Esophagus squamous epithelium (tissue), 5 donors: ENCODE results near the gene GALM. TPM values are rescaled to one million over a fixed set of nuclear protein-coding genes. Genes with fewer than 3 reads are reported as not detected.
"Not testable (repeated sequence)": the region's sequence is repeated elsewhere in the genome, so short reads cannot be mapped to it uniquely, and the experiment has no call there.

ENCODE experiments used
- DNase-seq: peaks from one replicate; lab custom pipeline; 2025; lab: John Stamatoyannopoulos, UW
- H3K27ac ChIP-seq, 4 donors: fragments of 200-600 bp; sonication (generic); one replicate each; pipeline ENCODE4 v1.5.1; 2016 to 2019; ENCODE audit warnings: mild to moderate bottlenecking in 1 of 4
- H3K27me3 ChIP-seq, 4 donors: fragments of 200-600 bp; sonication (generic); 1 replicate in 3 of 4; 2 replicates in 1 of 4; pipeline versions ENCODE4 v1.5.1 to v1.6.0; 2017 to 2021; ENCODE audit warnings: antibody characterized with exemption in 1 of 4
- H3K36me3 ChIP-seq, 3 donors: fragments of 200-600 bp; sonication (generic); one replicate each; pipeline ENCODE4 v1.5.1; 2016 to 2019
- H3K4me1 ChIP-seq, 3 donors: fragments of 200-600 bp; sonication (generic); one replicate each; pipeline ENCODE4 v1.5.1; 2017 to 2019
- H3K4me3 ChIP-seq, 4 donors: fragments of 200-600 bp; sonication (generic); 1 replicate in 3 of 4; 2 replicates in 1 of 4; pipeline ENCODE4 v1.5.1; 2016 to 2019; ENCODE audit warnings: mild to moderate bottlenecking in 2 of 4, moderate library complexity in 1 of 4
- H3K9me3 ChIP-seq, 3 donors: fragments of 200-600 bp; sonication (generic); one replicate each; pipeline ENCODE4 v1.5.1; 2016 to 2019
- POLR2A ChIP-seq, 4 donors: fragments of 450-650 bp; IDR thresholded peaks; one replicate each; pipeline ENCODE4 v1.6.1; 2017; ENCODE audit warnings: antibody characterized with exemption in 4 of 4, mild to moderate bottlenecking in 4 of 4, moderate library complexity in 3 of 4
- whole genome bisulfite sequencing, 2 donors: methylation state at CpG; one replicate each; pipeline ENCODE4 v1.1.5; 2018; 5-methylcytosine and 5-hydroxymethylcytosine counted together
- intact Hi-C: fragments of 100-400 bp; cut with DNase I; formaldehyde crosslinking; loops from one replicate; pipeline ENCODE4 v1.15.0; 2022
- total RNA-seq, 4 donors: library from RNA; depleted of rRNA; stranded (reverse); fragments of >200 nt; gene quantifications; one replicate each; pipeline ENCODE4 v1.1.0, GENCODE V29; 2016
- TF ChIP-seq, protein P1 (sequence below), 6 experiments: fragments of 450-650 bp in 4 of 6; fragments of 200-600 bp in 2 of 6; sonication (generic) in 2 of 6; IDR thresholded peaks; one replicate each; pipeline ENCODE4 v1.5.1; 2016 to 2019; ENCODE audit warnings: antibody characterized with exemption in 6 of 6, mild to moderate bottlenecking in 4 of 6, moderate library complexity in 4 of 6
- donor health status: DM: yes; HTN: yes; CAD: no.

GALM gene
- total RNA-seq, 4 donors from 2014 or later, result 2.6 to 10.5 (median 4.8) TPM

DNA sequence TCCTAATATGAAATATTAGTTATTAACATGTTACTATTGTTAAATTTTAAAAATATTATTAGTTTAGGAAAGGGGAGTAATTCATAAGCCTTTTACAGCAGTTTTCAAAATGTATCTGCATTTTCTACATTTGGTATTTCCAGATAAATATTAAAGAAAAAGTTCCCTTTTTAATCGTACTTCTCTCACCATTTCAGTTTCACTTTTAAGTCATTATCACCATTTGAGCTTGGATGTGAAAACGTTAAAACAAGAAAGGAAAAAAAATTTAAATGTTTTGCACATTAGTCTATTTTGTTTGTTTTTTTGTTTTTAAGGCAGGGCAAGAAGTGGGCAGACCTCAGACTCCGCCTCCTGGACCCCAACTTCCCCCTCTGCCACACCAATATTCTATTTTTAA is 88.6 kb downstream of the GALM start:
- Histone ChIP-seq H3K27ac (peak overlapping the region in 1 of 4 donors; percentile 0), H3K4me1 (peaks cover 0 to 25% (median 4%) of the 10 kb centered on the region in 3 donors), H3K9me3 (no peaks in the 10 kb centered on the region), H3K4me3 (peak overlapping the region in 2 of 4 donors; percentile 3 to 42), H3K27me3 (no peaks in the 10 kb centered on the region), H3K36me3 (peaks cover 0 to 3% (median 0%) of the 10 kb centered on the region in 3 donors)
- 24 to 31% methylated on average over 3 of the region's 3 CpGs for WGBS, 2 donors
- no peak for DNase-seq
- TF ChIP-seq, protein P1, sequence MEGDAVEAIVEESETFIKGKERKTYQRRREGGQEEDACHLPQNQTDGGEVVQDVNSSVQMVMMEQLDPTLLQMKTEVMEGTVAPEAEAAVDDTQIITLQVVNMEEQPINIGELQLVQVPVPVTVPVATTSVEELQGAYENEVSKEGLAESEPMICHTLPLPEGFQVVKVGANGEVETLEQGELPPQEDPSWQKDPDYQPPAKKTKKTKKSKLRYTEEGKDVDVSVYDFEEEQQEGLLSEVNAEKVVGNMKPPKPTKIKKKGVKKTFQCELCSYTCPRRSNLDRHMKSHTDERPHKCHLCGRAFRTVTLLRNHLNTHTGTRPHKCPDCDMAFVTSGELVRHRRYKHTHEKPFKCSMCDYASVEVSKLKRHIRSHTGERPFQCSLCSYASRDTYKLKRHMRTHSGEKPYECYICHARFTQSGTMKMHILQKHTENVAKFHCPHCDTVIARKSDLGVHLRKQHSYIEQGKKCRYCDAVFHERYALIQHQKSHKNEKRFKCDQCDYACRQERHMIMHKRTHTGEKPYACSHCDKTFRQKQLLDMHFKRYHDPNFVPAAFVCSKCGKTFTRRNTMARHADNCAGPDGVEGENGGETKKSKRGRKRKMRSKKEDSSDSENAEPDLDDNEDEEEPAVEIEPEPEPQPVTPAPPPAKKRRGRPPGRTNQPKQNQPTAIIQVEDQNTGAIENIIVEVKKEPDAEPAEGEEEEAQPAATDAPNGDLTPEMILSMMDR (IDR thresholded peaks at IDR 0.05), result no peak
- TF ChIP-seq POLR2A (IDR thresholded peaks at IDR 0.05), result no peak
- intact Hi-C loops, result no loop called here

DNA sequence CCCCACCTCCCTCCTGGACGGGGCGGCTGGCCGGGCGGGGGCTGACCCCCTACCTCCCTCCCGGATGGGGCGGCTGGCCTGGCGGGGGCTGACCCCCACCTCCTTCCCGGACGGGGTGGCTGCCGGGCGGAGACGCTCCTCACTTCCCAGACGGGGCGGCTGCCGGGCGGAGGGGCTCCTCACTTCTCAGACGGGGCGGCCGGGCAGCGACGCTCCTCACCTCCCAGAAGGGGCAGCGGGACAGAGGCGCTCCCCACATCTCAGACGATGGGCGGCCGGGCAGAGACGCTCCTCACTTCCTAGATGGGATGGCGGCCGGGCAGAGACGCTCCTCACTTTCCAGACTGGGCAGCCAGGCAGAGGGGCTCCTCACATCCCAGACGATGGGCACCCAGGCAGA is 90.0 kb downstream of the GALM start:
- H3K27me3 ChIP-seq, H3K36me3 ChIP-seq, DNase-seq, H3K4me3 ChIP-seq, intact Hi-C loops, H3K27ac ChIP-seq, H3K9me3 ChIP-seq: not testable (repeated sequence)
- WGBS, 2 donors, result no CpG with 5 or more reads among the region's 31 CpGs
- H3K4me1 ChIP-seq, result peaks cover 0 to 19% (median 4%) of the 10 kb centered on the region in 3 donors

DNA sequence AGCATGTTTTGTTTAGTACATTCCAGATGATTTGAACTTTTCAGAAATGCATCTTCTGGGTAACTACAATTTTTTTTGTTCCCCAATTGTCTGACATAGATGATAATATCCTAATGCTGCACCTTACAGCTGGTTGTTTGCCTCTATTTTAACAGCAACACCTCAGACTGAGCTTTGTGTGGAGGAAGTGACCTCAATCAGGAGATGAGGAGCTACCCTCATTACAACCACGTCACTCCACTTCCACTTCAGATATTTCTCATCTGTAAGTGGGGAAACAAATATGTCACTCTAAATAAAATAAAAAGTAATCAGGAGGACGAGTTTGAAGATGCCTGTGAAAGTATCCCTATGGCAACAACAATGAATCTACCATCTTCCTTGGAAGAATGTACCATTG is 97.3 kb downstream of the GALM start:
- intact Hi-C loops, result no loop called here
- 50 to 67% methylated on average over 2 of the region's 2 CpGs for WGBS, 2 donors
- TF ChIP-seq, protein P1 (IDR thresholded peaks at IDR 0.05), result no peak
- TF ChIP-seq POLR2A (IDR thresholded peaks at IDR 0.05), result no peak

DNA sequence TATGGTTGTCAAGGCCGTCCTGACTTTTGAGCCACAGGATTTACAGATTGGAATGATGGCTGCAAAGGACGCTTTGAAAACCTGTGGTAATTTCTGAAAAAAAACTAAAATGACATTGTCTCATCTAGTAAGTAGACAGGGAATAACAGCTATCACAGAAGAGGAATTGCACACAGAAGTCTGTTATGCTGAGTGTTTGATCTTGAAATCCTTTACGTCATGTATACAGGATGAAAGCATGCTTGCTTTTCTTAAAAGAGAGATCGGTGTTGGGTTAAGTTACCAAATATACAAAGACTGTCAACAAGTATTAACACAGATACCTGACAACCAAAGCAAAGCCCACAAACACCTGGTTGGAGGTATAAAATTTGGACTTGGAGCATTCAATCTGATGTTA is 97.8 kb downstream of the GALM start:
- Histone ChIP-seq H3K27ac (no peak overlapping the region), H3K27me3 (no peaks in the 10 kb centered on the region), H3K4me3 (no peak overlapping the region), H3K9me3 (no peaks in the 10 kb centered on the region), H3K4me1 (peaks cover 0 to 10% (median 0%) of the 10 kb centered on the region in 3 donors), H3K36me3 (no peaks in the 10 kb centered on the region)
- WGBS, 2 donors, result 94 to 97% methylated on average over 4 of the region's 4 CpGs
- no peak for DNase-seq
- no peak for TF ChIP-seq POLR2A (IDR thresholded peaks at IDR 0.05)
- TF ChIP-seq, protein P1 (IDR thresholded peaks at IDR 0.05), result no peak
- intact Hi-C loops, result no loop called here

More for the DNA sequence above, 97.3 kb downstream of the GALM start:
- Histone ChIP-seq H3K4me1 (peaks cover 0 to 10% (median 0%) of the 10 kb centered on the region in 3 donors), H3K9me3 (no peaks in the 10 kb centered on the region), H3K36me3 (no peaks in the 10 kb centered on the region), H3K4me3 (no peak overlapping the region), H3K27ac (no peak overlapping the region), H3K27me3 (no peaks in the 10 kb centered on the region)
- no peak for DNase-seq

DNA sequence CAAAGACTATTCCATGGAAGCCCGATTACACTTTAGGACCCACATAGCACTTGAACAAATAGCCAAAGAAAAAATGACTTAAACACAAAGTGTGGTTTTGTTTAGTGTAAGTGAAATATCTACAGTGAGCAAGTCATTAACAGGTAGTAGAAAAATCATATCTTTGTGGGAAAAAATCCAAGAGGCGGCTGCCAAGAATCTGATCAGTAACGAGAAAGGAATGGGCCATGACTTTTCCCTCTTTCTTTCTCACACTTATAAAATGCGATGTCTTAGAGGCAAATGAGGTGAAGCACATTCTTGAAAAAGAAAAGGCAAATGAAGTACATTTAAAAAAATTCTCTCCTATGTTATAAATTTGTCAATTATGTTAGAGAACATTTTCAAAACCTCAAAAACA is 99.2 kb downstream of the GALM start:
- 33 to 62% methylated on average over 4 of the region's 4 CpGs for WGBS, 2 donors
- H3K27ac ChIP-seq, result no peak overlapping the region
- DNase-seq, result no peak
- H3K4me3 ChIP-seq, result no peak overlapping the region
- intact Hi-C loops, result no loop called here
- H3K9me3 ChIP-seq, result no peaks in the 10 kb centered on the region
- peaks cover 0 to 10% (median 0%) of the 10 kb centered on the region in 3 donors for H3K4me1 ChIP-seq
- TF ChIP-seq, protein P1 (IDR thresholded peaks at IDR 0.05), result no peak
- no peak for TF ChIP-seq POLR2A (IDR thresholded peaks at IDR 0.05)
- H3K27me3 ChIP-seq, result no peaks in the 10 kb centered on the region
- H3K36me3 ChIP-seq, result no peaks in the 10 kb centered on the region

DNA sequence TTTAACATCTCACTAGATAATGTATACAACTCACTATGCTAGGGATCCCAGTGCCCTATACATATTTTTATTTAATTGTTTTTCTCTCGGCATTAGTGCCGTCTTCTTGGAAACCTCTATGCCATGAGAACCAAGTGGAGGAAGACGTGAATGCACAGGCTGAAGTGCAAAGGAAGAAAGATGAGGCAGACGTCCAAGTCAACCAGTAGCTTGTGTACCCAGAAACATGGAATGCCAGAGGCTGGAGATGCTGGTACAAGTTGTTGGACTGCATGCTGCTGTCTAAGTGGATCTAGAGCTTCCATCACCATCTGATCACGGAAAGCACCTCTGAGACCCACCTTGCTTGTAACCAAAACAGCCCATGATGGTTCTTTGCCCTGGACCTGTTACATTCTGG is 99.6 kb downstream of the GALM start:
- Histone ChIP-seq H3K4me1 (peaks cover 0 to 10% (median 0%) of the 10 kb centered on the region in 3 donors), H3K27me3 (no peaks in the 10 kb centered on the region), H3K36me3 (no peaks in the 10 kb centered on the region), H3K27ac (no peak overlapping the region), H3K4me3 (no peak overlapping the region), H3K9me3 (no peaks in the 10 kb centered on the region)
- TF ChIP-seq, protein P1 (IDR thresholded peaks at IDR 0.05), result no peak
- TF ChIP-seq POLR2A (IDR thresholded peaks at IDR 0.05), result no peak
- intact Hi-C loops, result no loop called here
- DNase-seq, result no peak
- WGBS, 2 donors, result 25 to 58% methylated on average over 5 of the region's 5 CpGs
